BJ (cell line): ENCODE results near the gene SIRT2. TPM values are rescaled to one million over a fixed set of nuclear protein-coding genes. Genes with fewer than 3 reads are reported as not detected.

Experiments
- CTCF ChIA-PET: fragments of 350-600 bp; formaldehyde crosslinking; extraction: SDS; loops from one replicate; lab custom pipeline; 2021; ENCODE audit warnings: antibody characterized with exemption, inconsistent platforms; lab: Yijun Ruan, JAX
- POLR2A ChIA-PET: fragments of 300-600 bp; sonication (Branson Sonifier 250); formaldehyde crosslinking; extraction: SDS; loops from one replicate; lab custom pipeline; 2021; ENCODE audit warnings: antibody characterized with exemption; lab: Charles Lee
- DNase-seq: peaks from one replicate; pipeline ENCODE4 v3.0.0-alpha.2; 2011; ENCODE audit warnings: low read depth
- H3K27me3 ChIP-seq: 2 replicates; pipeline ENCODE4 v1.6.0; 2011; ENCODE audit warnings: low read length; ENCODE audit not compliant: control insufficient read depth, insufficient read depth
- H3K36me3 ChIP-seq: 2 replicates; pipeline ENCODE4 v1.5.1; 2011; ENCODE audit warnings: low read length; ENCODE audit not compliant: control insufficient read depth, insufficient read depth
- H3K4me3 ChIP-seq: 2 replicates; pipeline ENCODE4 v1.5.1; 2011; ENCODE audit warnings: low read depth, mild to moderate bottlenecking, control low read depth, low read length
- CTCF ChIP-seq: IDR thresholded peaks from 2 replicates; pipeline ENCODE4 v1.5.1; 2011; ENCODE audit warnings: low read depth, mild to moderate bottlenecking, control low read depth, inconsistent platforms, low read length, moderate library complexity; ENCODE audit not compliant: insufficient read depth
- polyA minus RNA-seq: library from RNA; depleted of rRNA, polyadenylated mRNA; stranded (reverse); fragments of >200 nt; gene quantifications from 2 replicates; pipeline ENCODE4 v1.2.3, GENCODE V29; 2011; rRNA and poly(A)+ RNA removed
- polyA plus RNA-seq: library from polyadenylated mRNA; depleted of rRNA; stranded (reverse); fragments of >200 nt; gene quantifications from 2 replicates; pipeline ENCODE4 v1.2.3, GENCODE V29; 2011; rRNA removed

Gene SIRT2
- polyA plus RNA-seq: 44.4 and 71.8 TPM in 2 replicates
- 15.4 and 35.5 TPM in 2 replicates for polyA minus RNA-seq

DNA sequence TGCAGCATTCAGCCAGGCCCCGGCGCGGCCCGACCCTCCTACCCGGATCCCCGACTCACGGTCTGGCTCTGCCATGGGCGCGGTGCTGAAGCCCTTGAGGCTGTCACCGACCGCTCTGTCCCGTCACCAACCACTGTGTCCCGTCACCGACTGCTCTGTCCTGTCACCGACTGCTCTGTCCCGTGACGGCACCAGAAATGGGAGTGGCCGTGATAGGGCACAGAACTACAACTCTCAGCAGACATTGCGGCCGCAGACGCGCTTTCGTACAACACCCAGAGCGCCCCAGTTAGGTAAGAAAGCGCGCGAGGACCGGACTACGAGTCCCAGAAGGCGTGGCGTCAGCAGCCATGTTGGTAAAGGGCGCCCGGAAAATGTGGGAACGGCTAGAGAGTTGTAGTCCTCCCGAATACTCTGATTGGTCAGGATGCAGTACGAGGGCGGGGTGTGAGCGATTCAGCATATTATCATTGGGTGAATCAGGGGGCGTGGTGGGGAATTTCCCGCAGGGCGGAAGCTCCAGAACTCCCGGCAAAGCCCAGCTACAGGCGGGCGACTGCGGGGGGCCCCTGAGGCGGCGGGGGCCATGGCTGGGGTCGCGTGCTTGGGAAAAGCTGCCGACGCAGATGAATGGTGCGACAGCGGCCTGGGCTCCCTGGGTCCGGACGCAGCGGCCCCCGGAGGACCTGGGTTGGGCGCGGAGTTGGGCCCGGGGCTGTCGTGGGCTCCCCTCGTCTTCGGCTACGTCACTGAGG, at the start of gene SIRT2, which contains the start of gene NFKBIB:
TSS of gene SIRT2 (minus strand) at position 172 of the 755 bp plus-strand sequence. CDS start at position 75, 97 bp downstream.
TSS of gene NFKBIB (plus strand) at position 523 of the 755 bp plus-strand sequence. CDS start at position 587, 64 bp downstream.
- ChIA-PET CTCF (interaction anchor here (0.5 to 2.0 kb wide), 10 partner anchors 10 to 497 kb away, joined by 3 to 10 read pairs (median 4); partner anchors contain the start of genes FAM98C, MRPS12 and SARS2), POLR2A (interaction anchor here (0.5 kb wide), 1 partner anchor 58 kb away, joined by 15 read pairs; no protein-coding TSS in a partner anchor)
- H3K36me3 ChIP-seq: 0 out of 2 replicates have a peak, but pooled peaks cover 1% of the 10 kb centered on the region
- DNase-seq: peak; percentile 99
- peak within 1 kb of the TSS; percentile 87 for H3K4me3 ChIP-seq
- no peaks in the 10 kb centered on the region for H3K27me3 ChIP-seq
- no peak for TF ChIP-seq CTCF

- CTCF ChIA-PET: interaction anchor here (2.3 kb wide), 1 partner anchor 16 kb away, joined by 7 read pairs; no protein-coding TSS in a partner anchor
- no peak overlapping the region for H3K4me3 ChIP-seq
- TF ChIP-seq CTCF: no peak
- peaks cover 5% of the 10 kb centered on the region for H3K36me3 ChIP-seq
- no peaks in the 10 kb centered on the region for H3K27me3 ChIP-seq
- DNase-seq: no peak
- POLR2A ChIA-PET: no interaction called here
These were observed 47.0 kb upstream of the SIRT2 start for GRCh38 chr19:38946229-38947010.

- CTCF ChIA-PET: interaction anchor here (2.3 kb wide), 1 partner anchor 16 kb away, joined by 7 read pairs; no protein-coding TSS in a partner anchor
- DNase-seq: no peak
- no peak overlapping the region for H3K4me3 ChIP-seq
These were observed 46.3 kb upstream of the SIRT2 start for GRCh38 chr19:38945562-38946228.

GRCh38 chr19:38944981-38945506, 45.6 kb upstream of the SIRT2 start:
- ChIA-PET POLR2A (no interaction called here), CTCF (interaction anchor here (0.8 to 1.2 kb wide), 2 partner anchors 11 to 12 kb away, joined by 3 to 8 read pairs; no protein-coding TSS in a partner anchor)
- TF ChIP-seq CTCF: no peak

More at GRCh38 chr19:38945562-38946228, 46.3 kb upstream of the SIRT2 start:
- no peak for TF ChIP-seq CTCF
- Histone ChIP-seq H3K27me3 (no peaks in the 10 kb centered on the region), H3K36me3 (peaks cover 5% of the 10 kb centered on the region)
- POLR2A ChIA-PET: no interaction called here

More at GRCh38 chr19:38944981-38945506, 45.6 kb upstream of the SIRT2 start:
- DNase-seq: no peak
- Histone ChIP-seq H3K27me3 (no peaks in the 10 kb centered on the region), H3K4me3 (no peak overlapping the region), H3K36me3 (peaks cover 5% of the 10 kb centered on the region)
